ENCODE results near the gene TCEA2.

- TF ChIP-seq CTCF (conservative IDR thresholded peaks at IDR 0.05 in 1 of 2, IDR thresholded peaks at IDR 0.05 in 1 of 2; ENCODE audit: low read depth in 1 of 2, low read length in 2 of 2) (no peak), EZH2 (IDR thresholded peaks at IDR 0.05; ENCODE audit: low read length, missing control alignments) (no peak)
Measured at GRCh38 chr20:64035933-64036345, 27.1 kb upstream of the TCEA2 start, which contains the start of gene C20orf204.

Data from fibroblast of lung (primary cell).